Activated naive CD8-positive, alpha-beta T cell (primary cell): ENCODE measurements around the gene MOCS3.

Source experiments
- H3K27ac Mint-ChIP-seq: one replicate; pipeline ENCODE4 v1.8.0; 2021; ENCODE audit warnings: mixed read lengths
- H3K27me3 Mint-ChIP-seq: one replicate; pipeline ENCODE4 v1.8.0; 2021; ENCODE audit warnings: mixed read lengths
- H3K36me3 Mint-ChIP-seq: one replicate; pipeline ENCODE4 v1.8.0; 2021; ENCODE audit warnings: mixed read lengths
- H3K4me1 Mint-ChIP-seq: one replicate; pipeline ENCODE4 v1.8.0; 2021; ENCODE audit warnings: low read depth, mixed read lengths
- H3K4me3 Mint-ChIP-seq: one replicate; pipeline ENCODE4 v1.8.0; 2021; ENCODE audit warnings: mild to moderate bottlenecking, mixed read lengths
- H3K9me3 Mint-ChIP-seq: one replicate; pipeline ENCODE4 v1.8.0; 2021; ENCODE audit warnings: low read depth, mixed read lengths

MOCS3 gene

DNA sequence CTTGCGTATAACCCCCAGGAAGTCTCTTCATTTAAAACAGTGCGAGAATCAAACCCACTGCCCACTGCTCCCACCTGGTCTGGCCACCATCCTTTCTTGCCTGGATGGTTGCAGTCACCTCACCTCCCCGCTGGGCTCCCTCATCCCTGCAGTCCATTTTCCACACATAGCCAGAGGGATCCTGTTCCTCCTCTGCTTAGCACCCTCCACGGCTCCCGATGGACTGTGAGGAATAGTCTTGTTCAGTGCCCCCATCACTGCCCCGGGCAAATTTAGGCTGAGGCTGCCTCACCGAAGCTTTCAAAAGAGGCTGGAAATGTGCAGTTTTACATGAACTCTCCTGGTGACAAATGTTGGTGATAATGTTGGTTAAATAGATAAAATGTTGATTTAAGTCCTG, 46.6 kb downstream of the MOCS3 start:
- no peaks in the 10 kb centered on the region for H3K4me1 Mint-ChIP-seq
- H3K9me3 Mint-ChIP-seq = no peaks in the 10 kb centered on the region
- peaks cover 9% of the 10 kb centered on the region for H3K27me3 Mint-ChIP-seq
- H3K4me3 Mint-ChIP-seq = no peak overlapping the region
- H3K36me3 Mint-ChIP-seq = no peaks in the 10 kb centered on the region
- H3K27ac Mint-ChIP-seq = no peak overlapping the region

GRCh38 chr20:51008718-51009117, 50.1 kb downstream of the MOCS3 start:
- no peak overlapping the region for H3K27ac Mint-ChIP-seq
- no peaks in the 10 kb centered on the region for H3K36me3 Mint-ChIP-seq
- no peaks in the 10 kb centered on the region for H3K4me1 Mint-ChIP-seq
- H3K9me3 Mint-ChIP-seq = no peaks in the 10 kb centered on the region
- peaks cover 7% of the 10 kb centered on the region for H3K27me3 Mint-ChIP-seq
- no peak overlapping the region for H3K4me3 Mint-ChIP-seq

DNA sequence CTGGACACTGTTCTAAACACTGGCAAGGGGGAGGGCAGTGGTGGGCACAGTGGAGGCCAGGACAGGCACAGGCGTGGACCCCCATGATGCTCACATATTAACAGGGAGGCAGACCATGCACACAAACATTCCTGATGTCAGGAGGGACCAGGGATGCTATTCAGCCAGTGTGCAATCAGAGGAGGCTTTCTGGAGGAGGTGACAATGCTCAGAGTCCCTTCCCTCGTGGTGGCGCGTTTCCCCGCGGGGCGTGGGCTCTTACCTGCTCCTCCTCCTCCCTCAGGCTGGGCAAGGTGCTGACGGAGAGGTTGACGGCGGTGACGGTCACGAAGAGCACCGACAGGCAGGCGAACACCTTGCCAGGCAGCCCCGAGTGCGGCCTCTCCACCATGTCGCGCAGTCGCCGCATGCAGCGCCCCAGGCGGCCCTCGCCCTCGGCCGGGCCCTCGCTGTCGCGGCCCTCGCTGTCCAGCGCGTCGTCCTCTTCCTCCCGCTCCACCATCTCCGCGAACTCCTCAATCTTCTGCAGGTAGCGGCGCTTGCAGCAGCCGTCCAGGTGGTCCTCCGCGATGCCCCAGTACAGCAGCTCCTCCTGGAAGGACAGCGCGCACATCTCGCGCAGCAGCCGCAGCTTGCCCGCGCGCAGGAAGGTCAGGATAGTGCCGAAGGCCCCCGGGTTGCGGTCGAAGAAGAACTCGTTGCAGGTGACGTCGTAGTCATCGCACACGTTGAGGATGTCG, 50.9 kb downstream of the MOCS3 start:
- no peak overlapping the region for H3K27ac Mint-ChIP-seq
- no peaks in the 10 kb centered on the region for H3K9me3 Mint-ChIP-seq
- no peaks in the 10 kb centered on the region for H3K4me1 Mint-ChIP-seq
- H3K36me3 Mint-ChIP-seq = no peaks in the 10 kb centered on the region
- H3K27me3 Mint-ChIP-seq = peaks cover 14% of the 10 kb centered on the region
- no peak overlapping the region for H3K4me3 Mint-ChIP-seq

DNA sequence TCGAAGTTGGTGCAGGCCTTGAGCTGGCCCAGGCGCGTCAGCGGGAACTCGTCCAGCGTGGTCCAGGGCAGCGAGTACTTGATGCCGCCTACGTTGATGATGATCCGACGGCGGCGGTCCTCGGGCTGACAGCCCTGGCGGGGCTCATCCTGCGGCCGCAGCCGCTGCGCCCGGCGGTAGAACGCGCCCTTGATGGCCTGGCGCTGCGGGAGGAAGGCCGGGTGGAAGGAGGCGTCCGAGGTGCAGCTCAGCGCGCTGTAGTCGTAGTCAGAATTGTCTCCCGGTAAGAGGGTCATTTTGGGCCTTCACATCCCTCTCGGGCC, 51.4 kb downstream of the MOCS3 start:
- peaks cover 16% of the 10 kb centered on the region for H3K27me3 Mint-ChIP-seq
- H3K27ac Mint-ChIP-seq = no peak overlapping the region
- no peaks in the 10 kb centered on the region for H3K36me3 Mint-ChIP-seq
- H3K4me3 Mint-ChIP-seq = no peak overlapping the region
- no peaks in the 10 kb centered on the region for H3K4me1 Mint-ChIP-seq
- no peaks in the 10 kb centered on the region for H3K9me3 Mint-ChIP-seq

DNA sequence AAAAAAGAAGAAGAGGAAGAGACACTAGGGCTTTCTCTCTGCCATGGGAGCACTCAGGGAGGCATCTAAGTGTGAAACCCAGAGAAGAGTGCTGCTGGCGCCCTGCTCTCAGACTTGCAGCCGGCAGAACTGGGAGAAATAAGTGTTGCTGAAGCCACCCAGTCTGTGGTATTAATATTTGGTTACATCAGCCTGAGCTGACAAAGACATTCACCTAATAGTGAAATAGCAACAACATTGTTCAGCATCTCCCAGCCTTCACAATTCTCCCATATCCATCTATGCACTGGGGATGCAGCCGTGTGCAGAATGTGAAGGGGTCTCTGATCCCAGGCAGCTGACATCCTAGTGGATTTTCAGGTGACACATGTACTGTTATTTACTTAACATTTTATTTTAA, 52.3 kb downstream of the MOCS3 start:
- Mint-ChIP-seq H3K4me3 (no peak overlapping the region), H3K9me3 (no peaks in the 10 kb centered on the region), H3K4me1 (no peaks in the 10 kb centered on the region), H3K36me3 (no peaks in the 10 kb centered on the region), H3K27ac (no peak overlapping the region), H3K27me3 (peaks cover 13% of the 10 kb centered on the region)

- Mint-ChIP-seq H3K4me3 (no peak overlapping the region), H3K27ac (no peak overlapping the region), H3K36me3 (no peaks in the 10 kb centered on the region), H3K4me1 (no peaks in the 10 kb centered on the region), H3K27me3 (peaks cover 13% of the 10 kb centered on the region), H3K9me3 (no peaks in the 10 kb centered on the region)
These were observed 52.9 kb downstream of the MOCS3 start for GRCh38 chr20:51011479-51011878.

DNA sequence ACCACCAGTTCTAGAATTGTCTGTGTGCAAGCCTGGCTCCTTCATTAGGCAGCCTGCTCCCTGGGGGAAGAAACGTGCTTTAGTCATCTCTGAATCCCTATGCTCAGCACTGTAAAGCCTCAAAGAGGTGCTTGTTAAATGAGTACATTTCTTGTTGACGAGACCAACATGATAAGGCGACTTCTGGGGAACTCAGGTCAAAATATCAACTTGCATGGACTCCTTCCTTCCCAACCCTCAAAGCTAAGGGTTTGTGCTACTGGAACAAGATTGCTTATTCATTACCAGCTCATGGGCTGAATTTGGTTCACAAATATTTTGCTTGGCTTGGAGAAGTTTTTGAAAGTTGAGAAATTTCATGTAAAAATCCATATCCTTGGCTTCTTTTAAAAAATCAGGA, 53.7 kb downstream of the MOCS3 start:
- H3K4me1 Mint-ChIP-seq = no peaks in the 10 kb centered on the region
- H3K36me3 Mint-ChIP-seq = no peaks in the 10 kb centered on the region
- no peaks in the 10 kb centered on the region for H3K9me3 Mint-ChIP-seq
- peaks cover 15% of the 10 kb centered on the region for H3K27me3 Mint-ChIP-seq
- no peak overlapping the region for H3K27ac Mint-ChIP-seq
- H3K4me3 Mint-ChIP-seq = no peak overlapping the region
